Common myeloid progenitor, CD34-positive (primary cell): ENCODE measurements around the gene SOX1.

Experiments
- CTCF ChIA-PET: fragments of 350-600 bp; sonication (Branson Sonifier 250); formaldehyde crosslinking; loops from one replicate; lab custom pipeline; 2021; ENCODE audit warnings: antibody characterized with exemption; lab: Charles Lee
- POLR2A ChIA-PET: fragments of 350-600 bp; sonication (Branson Sonifier 250); formaldehyde crosslinking; loops from one replicate; lab custom pipeline; 2021; ENCODE audit warnings: antibody characterized with exemption; lab: Charles Lee
- DNase-seq, 3 donors: peaks; one replicate each; pipeline versions ENCODE4 v3.0.0 to v3.0.0-alpha.2; 2013
- H3K27ac ChIP-seq, 2 experiments: 1 replicate in 1 of 2; 2 replicates in 1 of 2; pipeline ENCODE4 v1.7.0; 2013; ENCODE audit warnings: inconsistent platforms in 2 of 2, low read length in 2 of 2, mild to moderate bottlenecking in 2 of 2, low read depth in 1 of 2, moderate library complexity in 1 of 2; ENCODE audit not compliant: severe bottlenecking in 2 of 2, insufficient read depth in 1 of 2, poor library complexity in 1 of 2
- H3K27me3 ChIP-seq, 5 experiments: replicated peaks in 2 of 5; 1 replicate in 3 of 5; 2 replicates in 2 of 5; pipeline versions ENCODE4 v1.6.1 to v1.7.0; 2013; ENCODE audit warnings: low read length in 4 of 5, mild to moderate bottlenecking in 2 of 5, moderate library complexity in 2 of 5, inconsistent platforms in 1 of 5; ENCODE audit not compliant: insufficient read depth in 5 of 5, control insufficient read depth in 4 of 5
- H3K36me3 ChIP-seq, 4 experiments: 1 replicate in 2 of 4; 2 replicates in 2 of 4; pipeline versions ENCODE4 v1.6.1 to v1.7.0; 2013; ENCODE audit warnings: low read length in 3 of 4, control low read depth in 1 of 4, mild to moderate bottlenecking in 1 of 4; ENCODE audit not compliant: control insufficient read depth in 4 of 4, insufficient read depth in 4 of 4
- H3K4me1 ChIP-seq, 4 experiments: 1 replicate in 3 of 4; 2 replicates in 1 of 4; pipeline versions ENCODE4 v1.6.1 to v1.7.1; 2013; ENCODE audit warnings: low read length in 3 of 4, mild to moderate bottlenecking in 3 of 4, control low read depth in 1 of 4, inconsistent platforms in 1 of 4, moderate library complexity in 1 of 4; ENCODE audit not compliant: control insufficient read depth in 4 of 4, insufficient read depth in 4 of 4; ENCODE audit errors: control extremely low read depth in 1 of 4
- H3K4me3 ChIP-seq, 7 experiments: 1 replicate in 4 of 7; 2 replicates in 3 of 7; pipeline versions ENCODE4 v1.5.1 to v1.7.0; 2013; ENCODE audit warnings: mild to moderate bottlenecking in 7 of 7, low read length in 6 of 7, moderate library complexity in 6 of 7, inconsistent platforms in 2 of 7, low read depth in 2 of 7, control low read depth in 1 of 7; ENCODE audit not compliant: insufficient read depth in 4 of 7, control insufficient read depth in 1 of 7; ENCODE audit errors: extremely low read depth in 1 of 7
- H3K9me3 ChIP-seq, 5 experiments: 1 replicate in 4 of 5; 2 replicates in 1 of 5; pipeline versions ENCODE4 v1.6.1 to v1.7.1; 2013; ENCODE audit warnings: low read length in 4 of 5, mild to moderate bottlenecking in 2 of 5, inconsistent platforms in 1 of 5, low read depth in 1 of 5, moderate library complexity in 1 of 5; ENCODE audit not compliant: control insufficient read depth in 4 of 5, insufficient read depth in 2 of 5; ENCODE audit errors: control extremely low read depth in 1 of 5
- WGBS: methylation state at CpG from one replicate; pipeline ENCODE4 v1.1.5; 2013; ENCODE audit not compliant: insufficient coverage; 5-methylcytosine and 5-hydroxymethylcytosine counted together

The SOX1 gene

DNA sequence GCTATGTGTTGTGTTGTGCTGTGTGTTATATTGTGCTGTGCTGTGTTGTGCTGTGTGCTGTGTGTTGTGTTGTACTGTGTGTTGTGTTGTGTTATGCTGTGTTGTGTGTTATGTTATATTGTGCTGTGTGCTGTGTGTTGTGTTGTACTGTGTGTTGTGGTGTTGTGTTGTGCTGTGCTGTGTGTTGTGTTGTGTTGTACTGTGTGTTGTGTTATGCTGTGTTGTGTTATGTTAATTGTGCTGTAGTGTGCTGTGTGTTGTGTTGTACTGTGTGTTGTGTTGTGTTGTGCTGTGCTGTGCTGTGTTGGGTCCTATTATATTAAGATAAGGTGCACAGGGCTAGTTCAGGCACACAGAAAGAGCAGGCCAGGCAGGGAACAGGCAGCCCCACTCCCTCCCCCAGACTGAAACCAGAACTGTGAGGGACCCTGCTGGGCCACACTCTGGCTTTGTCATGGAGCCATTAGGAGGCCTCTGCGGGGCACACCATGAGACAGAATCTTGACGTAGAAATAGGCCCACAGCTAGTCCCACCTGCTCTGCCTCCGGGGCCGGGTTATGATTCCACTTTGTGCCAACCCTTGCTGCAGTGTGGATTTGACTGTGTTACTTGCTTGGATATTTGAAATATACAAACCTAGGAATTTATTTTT, 12.1 kb downstream of the SOX1 start:
- POLR2A ChIA-PET = no interaction called here
- 53% methylated on average over 3 of the region's 4 CpGs for WGBS
- no peaks in the 10 kb centered on the region for H3K4me1 ChIP-seq
- H3K27ac ChIP-seq = no peak overlapping the region
- CTCF ChIA-PET = no interaction called here
- no peaks in the 10 kb centered on the region for H3K36me3 ChIP-seq
- H3K27me3 ChIP-seq = peaks cover 24 to 75% (median 44%) of the 10 kb centered on the region in 5 experiments
- DNase-seq = no peak
- no peak overlapping the region for H3K4me3 ChIP-seq
- H3K9me3 ChIP-seq = peaks cover under 1 to 12% (median 8%) of the 10 kb centered on the region in 5 experiments

DNA sequence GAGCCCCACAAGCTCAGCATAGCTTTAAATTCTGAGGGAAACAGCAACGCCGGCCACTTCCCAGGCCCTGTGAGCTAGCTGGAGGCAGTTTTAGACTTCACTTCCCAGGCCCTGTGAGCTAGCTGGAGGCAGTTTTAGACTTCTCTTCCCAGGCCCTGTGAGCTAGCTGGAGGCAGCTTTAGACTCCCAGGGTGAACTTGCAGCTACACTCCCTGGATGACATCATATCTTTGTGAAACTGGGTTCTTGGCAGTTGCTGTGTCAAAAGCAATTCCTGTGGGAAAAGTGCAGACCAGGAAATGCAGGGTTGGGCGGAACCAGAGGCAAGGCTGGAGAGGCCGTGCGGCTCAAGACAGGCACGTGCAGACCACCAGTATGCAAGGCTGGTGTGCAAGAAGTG, 12.7 kb downstream of the SOX1 start:
- 77% methylated on average over 3 of the region's 6 CpGs for WGBS
- DNase-seq = no peak
- Histone ChIP-seq H3K27me3 (peaks cover 21 to 69% (median 38%) of the 10 kb centered on the region in 5 experiments), H3K4me3 (no peak overlapping the region), H3K27ac (no peak overlapping the region), H3K4me1 (no peaks in the 10 kb centered on the region), H3K36me3 (no peaks in the 10 kb centered on the region), H3K9me3 (peaks cover 3 to 18% (median 8%) of the 10 kb centered on the region in 5 experiments)
- ChIA-PET POLR2A (no interaction called here), CTCF (no interaction called here)

- Histone ChIP-seq H3K27me3 (peaks cover 3 to 51% (median 21%) of the 10 kb centered on the region in 5 experiments), H3K4me3 (no peak overlapping the region), H3K27ac (no peak overlapping the region), H3K9me3 (peaks cover 8 to 19% (median 11%) of the 10 kb centered on the region in 5 experiments), H3K36me3 (no peaks in the 10 kb centered on the region), H3K4me1 (no peaks in the 10 kb centered on the region)
- ChIA-PET CTCF (no interaction called here), POLR2A (no interaction called here)
- DNase-seq = no peak
- no CpG with 5 or more reads among the region's 1 CpG for WGBS
Observed at GRCh38 chr13:112083971-112084370, 17.0 kb downstream of the SOX1 start.

DNA sequence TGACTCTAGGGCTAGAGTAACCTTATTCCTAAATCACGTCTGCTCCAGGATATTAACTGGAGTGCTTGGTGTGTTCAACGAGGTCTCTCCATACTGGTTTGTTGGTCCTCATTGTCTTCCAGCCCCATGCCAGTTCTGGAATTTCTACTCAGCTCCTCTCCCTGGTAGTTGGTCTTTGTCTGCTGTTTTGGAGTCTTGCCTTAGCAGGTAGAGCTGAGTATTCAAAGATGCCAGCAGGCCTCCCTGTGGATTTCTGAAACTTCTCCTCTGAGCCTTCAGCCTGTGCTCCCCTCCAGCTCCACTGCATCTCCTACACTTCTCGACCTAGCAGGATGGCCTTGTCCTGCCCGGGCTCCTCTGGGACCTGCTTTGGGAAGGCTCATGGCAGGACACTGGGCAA, 25.5 kb downstream of the SOX1 start:
- POLR2A ChIA-PET = no interaction called here
- CTCF ChIA-PET = no interaction called here
- Histone ChIP-seq H3K4me3 (no peak overlapping the region), H3K4me1 (no peaks in the 10 kb centered on the region), H3K36me3 (no peaks in the 10 kb centered on the region), H3K9me3 (no peaks in the 10 kb centered on the region), H3K27ac (no peak overlapping the region), H3K27me3 (peaks cover 3 to 67% (median 22%) of the 10 kb centered on the region in 5 experiments)
- WGBS = 76% methylated on average over 4 of the region's 4 CpGs
- DNase-seq = no peak

DNA sequence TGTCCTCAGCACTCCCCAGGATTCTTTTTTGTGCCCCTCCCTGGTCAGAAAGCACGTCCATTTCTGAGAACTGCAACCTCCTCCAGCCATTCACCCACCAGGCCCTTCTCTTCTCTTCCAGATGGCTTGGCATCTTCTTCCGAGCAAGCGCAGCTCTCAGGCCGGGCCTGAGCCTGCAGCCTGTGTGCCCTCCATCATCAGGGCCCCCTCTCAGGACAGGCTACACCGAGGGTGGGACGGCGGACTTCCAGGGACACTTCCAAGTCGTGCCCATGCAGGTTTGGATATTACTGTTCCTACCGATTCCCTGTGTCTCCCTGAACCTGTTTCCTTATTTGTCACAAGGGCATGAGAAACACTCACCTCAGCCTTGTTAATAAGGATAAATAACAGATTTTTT, 28.4 kb downstream of the SOX1 start:
- ChIA-PET POLR2A (no interaction called here), CTCF (no interaction called here)
- H3K27ac ChIP-seq = no peak overlapping the region

GRCh38 chr13:112096959-112097358, 30.0 kb downstream of the SOX1 start:
- no peak for DNase-seq
- Histone ChIP-seq H3K4me1 (no peaks in the 10 kb centered on the region), H3K27ac (no peak overlapping the region), H3K27me3 (peaks cover 9 to 88% (median 27%) of the 10 kb centered on the region in 5 experiments), H3K36me3 (no peaks in the 10 kb centered on the region), H3K9me3 (no peaks in the 10 kb centered on the region), H3K4me3 (no peak overlapping the region)
- POLR2A ChIA-PET = no interaction called here
- CTCF ChIA-PET = no interaction called here
- 100% methylated on average over 6 of the region's 9 CpGs for WGBS

More for the DNA sequence above, 28.4 kb downstream of the SOX1 start:
- H3K4me1 ChIP-seq = no peaks in the 10 kb centered on the region
- H3K4me3 ChIP-seq = no peak overlapping the region
- peaks cover 5 to 76% (median 22%) of the 10 kb centered on the region in 5 experiments for H3K27me3 ChIP-seq
- H3K36me3 ChIP-seq = no peaks in the 10 kb centered on the region
- 88% methylated on average over 7 of the region's 9 CpGs for WGBS
- H3K9me3 ChIP-seq = no peaks in the 10 kb centered on the region
- DNase-seq = no peak

DNA sequence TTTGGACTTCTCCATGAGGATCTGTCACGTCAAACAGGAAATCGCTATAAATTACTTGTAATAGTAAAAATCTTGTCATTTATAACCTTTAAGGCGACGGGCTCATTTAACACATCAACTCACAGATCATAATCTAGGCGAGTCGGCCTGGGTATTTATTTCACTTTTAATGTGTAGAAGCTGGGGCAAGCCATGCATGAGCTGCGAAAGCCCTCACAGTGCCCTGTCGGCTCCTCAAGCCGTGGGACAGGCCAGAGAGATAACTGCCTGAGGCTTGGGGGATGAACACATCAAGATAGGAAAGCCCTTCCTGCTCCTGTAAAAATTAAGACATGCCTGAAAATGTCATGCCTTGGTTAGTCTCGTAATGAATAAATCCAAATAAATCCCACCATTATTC, 30.8 kb downstream of the SOX1 start:
- no peaks in the 10 kb centered on the region for H3K36me3 ChIP-seq
- H3K9me3 ChIP-seq = no peaks in the 10 kb centered on the region
- ChIA-PET CTCF (no interaction called here), POLR2A (no interaction called here)
- 87% methylated on average over 3 of the region's 10 CpGs for WGBS
- no peak for DNase-seq
- no peak overlapping the region for H3K4me3 ChIP-seq
- H3K4me1 ChIP-seq = no peaks in the 10 kb centered on the region
- peaks cover 16 to 88% (median 29%) of the 10 kb centered on the region in 5 experiments for H3K27me3 ChIP-seq
- no peak overlapping the region for H3K27ac ChIP-seq
